OCI-LY7 (cell line): ENCODE results near the gene RNF220. TPM values are rescaled to one million over a fixed set of nuclear protein-coding genes. Genes with fewer than 3 reads are reported as not detected.

Experiments used
- BruUV-seq: library from RNA; stranded (reverse); fragments of 400-500 nt; replicated peaks from 2 replicates; lab custom pipeline; 2021; lab: Mats Ljungman, UMichigan
- CTCF ChIA-PET: fragments of 300-600 bp; sonication (Branson Sonifier 250); formaldehyde crosslinking; loops from one replicate; lab custom pipeline; 2022; ENCODE audit warnings: antibody characterized with exemption; ENCODE audit not compliant: unreplicated experiment; lab: Charles Lee
- POLR2A ChIA-PET: fragments of 300-600 bp; sonication (Branson Sonifier 250); formaldehyde crosslinking; loops from one replicate; lab custom pipeline; 2022; ENCODE audit warnings: antibody characterized with exemption; lab: Charles Lee
- DNase-seq: peaks from one replicate; pipeline ENCODE4 v3.0.0-alpha.2; 2015; ENCODE audit warnings: low spot score
- H2AFZ ChIP-seq: fragments of 200-600 bp; sonication (generic), shearing (Covaris generic); 2 replicates; pipeline ENCODE4 v1.6.1; 2014; ENCODE audit warnings: mild to moderate bottlenecking, antibody characterized with exemption, low read length, moderate library complexity
- H3K27ac ChIP-seq: fragments of 200-600 bp; sonication (generic); 2 replicates; pipeline ENCODE4 v1.5.1; 2014; ENCODE audit warnings: mixed run types, low read depth, mild to moderate bottlenecking, moderate library complexity, low read length, inconsistent platforms; ENCODE audit not compliant: poor library complexity, severe bottlenecking
- H3K36me3 ChIP-seq: fragments of 200-600 bp; sonication (generic); 2 replicates; pipeline ENCODE4 v1.6.1; 2014; ENCODE audit warnings: mild to moderate bottlenecking, antibody characterized with exemption, low read length, moderate library complexity, mixed read lengths; ENCODE audit not compliant: insufficient read depth
- H3K4me1 ChIP-seq: fragments of 200-600 bp; sonication (generic); 2 replicates; pipeline ENCODE4 v1.5.1; 2014; ENCODE audit warnings: mild to moderate bottlenecking, low read length; ENCODE audit not compliant: insufficient read depth, poor library complexity, severe bottlenecking
- H3K4me2 ChIP-seq: fragments of 200-600 bp; sonication (generic); 2 replicates; pipeline ENCODE4 v1.6.1; 2014; ENCODE audit warnings: mild to moderate bottlenecking, low read length
- H3K4me3 ChIP-seq: fragments of 200-600 bp; sonication (generic); 2 replicates; pipeline ENCODE4 v1.5.1; 2014; ENCODE audit warnings: mild to moderate bottlenecking, low read depth, low read length; ENCODE audit not compliant: poor library complexity, severe bottlenecking
- H3K79me2 ChIP-seq: fragments of 200-600 bp; sonication (generic); 2 replicates; pipeline ENCODE4 v1.6.1; 2016; ENCODE audit warnings: low read depth, mild to moderate bottlenecking, low read length, moderate library complexity, mixed read lengths; ENCODE audit not compliant: insufficient read depth
- H3K9me2 ChIP-seq: fragments of 200-600 bp; sonication (generic); 2 replicates; pipeline ENCODE4 v1.6.1; 2016; ENCODE audit warnings: mild to moderate bottlenecking, low read length, mixed read lengths; ENCODE audit not compliant: insufficient read depth
- H3K9me3 ChIP-seq: fragments of 200-600 bp; sonication (generic); 2 replicates; pipeline ENCODE4 v1.6.1; 2014; ENCODE audit warnings: mild to moderate bottlenecking, mixed run types, low read length, mixed read lengths
- H4K20me1 ChIP-seq: fragments of 200-600 bp; sonication (generic); 2 replicates; pipeline ENCODE4 v1.6.1; 2014; ENCODE audit warnings: mild to moderate bottlenecking, antibody characterized with exemption, low read length, moderate library complexity, mixed read lengths; ENCODE audit not compliant: insufficient read depth
- CTCF ChIP-seq: fragments of 200-600 bp; sonication (generic); conservative IDR thresholded peaks from 2 replicates; pipeline ENCODE4 v1.5.1; 2014; ENCODE audit warnings: mild to moderate bottlenecking, antibody characterized with exemption, low read length, moderate library complexity, mixed read lengths
- EZH2phosphoT487 ChIP-seq: fragments of 200-600 bp; sonication (generic); IDR thresholded peaks from 2 replicates; pipeline ENCODE4 v1.6.1; 2018; ENCODE audit warnings: low read depth, borderline replicate concordance, mild to moderate bottlenecking, mixed run types, antibody characterized with exemption, low read length, moderate library complexity, mixed read lengths
- intact Hi-C: fragments of 100-400 bp; cut with micrococcal nuclease; formaldehyde crosslinking; loops from one replicate; pipeline ENCODE4 v1.10.0; 2022; ENCODE audit not compliant: unreplicated experiment
- total RNA-seq, 2 experiments: library from RNA; depleted of rRNA in 1 of 2; stranded (reverse); fragments of >200 nt in 1 of 2; shearing (Covaris generic) in 1 of 2; gene quantifications; 2 replicates each; pipeline ENCODE4 v1.2.3, GENCODE V29; 2014 to 2022

RNF220 gene
- total RNA-seq, 2 experiments from 2014 or later: 82.3 to 85.5 TPM

GRCh38 chr1:44542420-44543063, 137.5 kb downstream of the RNF220 start:
- intact Hi-C loops: no loop called here
- no peak for TF ChIP-seq CTCF
- no peak for TF ChIP-seq EZH2phosphoT487
- DNase-seq: no peak
- ChIA-PET CTCF (no interaction called here), POLR2A (interaction anchor here (0.5 kb wide), 1 partner anchor 22 kb away, joined by 8 read pairs; no protein-coding TSS in a partner anchor)
- Histone ChIP-seq H3K36me3 (no peaks in the 10 kb centered on the region), H3K4me2 (no peak overlapping the region), H2AFZ (no peak overlapping the region), H3K4me3 (no peak overlapping the region), H4K20me1 (no peaks in the 10 kb centered on the region), H3K4me1 (no peaks in the 10 kb centered on the region), H3K79me2 (no peaks in the 10 kb centered on the region), H3K9me2 (no peaks in the 10 kb centered on the region), H3K27ac (no peak overlapping the region), H3K9me3 (no peaks in the 10 kb centered on the region)
- no TSS peak for BruUV-seq

- DNase-seq: no peak
- H4K20me1 ChIP-seq: no peaks in the 10 kb centered on the region
- no peaks in the 10 kb centered on the region for H3K36me3 ChIP-seq
- no peaks in the 10 kb centered on the region for H3K4me1 ChIP-seq
- no TSS peak for BruUV-seq
- no peaks in the 10 kb centered on the region for H3K9me2 ChIP-seq
- no peaks in the 10 kb centered on the region for H3K79me2 ChIP-seq
- TF ChIP-seq CTCF (no peak), EZH2phosphoT487 (no peak)
- ChIA-PET CTCF (no interaction called here), POLR2A (no interaction called here)
- H3K27ac ChIP-seq: no peak overlapping the region
- intact Hi-C loops: no loop called here
- H2AFZ ChIP-seq: no peak overlapping the region
- no peak overlapping the region for H3K4me2 ChIP-seq
- H3K9me3 ChIP-seq: no peaks in the 10 kb centered on the region
- no peak overlapping the region for H3K4me3 ChIP-seq
Observed at GRCh38 chr1:44543064-44543744, 138.1 kb downstream of the RNF220 start.

- Histone ChIP-seq H3K4me2 (no peak overlapping the region), H3K36me3 (no peaks in the 10 kb centered on the region), H4K20me1 (no peaks in the 10 kb centered on the region), H3K9me2 (no peaks in the 10 kb centered on the region), H3K27ac (no peak overlapping the region), H3K79me2 (no peaks in the 10 kb centered on the region), H3K4me3 (no peak overlapping the region), H2AFZ (no peak overlapping the region), H3K9me3 (no peaks in the 10 kb centered on the region), H3K4me1 (no peaks in the 10 kb centered on the region)
- TF ChIP-seq EZH2phosphoT487 (no peak), CTCF (no peak)
- CTCF ChIA-PET: no interaction called here
- POLR2A ChIA-PET: no interaction called here
- no TSS peak for BruUV-seq
- intact Hi-C loops: no loop called here
- no peak for DNase-seq
Observed at GRCh38 chr1:44543786-44544185, 138.7 kb downstream of the RNF220 start.
